ENCODE results near the gene KCNC4.

DNA sequence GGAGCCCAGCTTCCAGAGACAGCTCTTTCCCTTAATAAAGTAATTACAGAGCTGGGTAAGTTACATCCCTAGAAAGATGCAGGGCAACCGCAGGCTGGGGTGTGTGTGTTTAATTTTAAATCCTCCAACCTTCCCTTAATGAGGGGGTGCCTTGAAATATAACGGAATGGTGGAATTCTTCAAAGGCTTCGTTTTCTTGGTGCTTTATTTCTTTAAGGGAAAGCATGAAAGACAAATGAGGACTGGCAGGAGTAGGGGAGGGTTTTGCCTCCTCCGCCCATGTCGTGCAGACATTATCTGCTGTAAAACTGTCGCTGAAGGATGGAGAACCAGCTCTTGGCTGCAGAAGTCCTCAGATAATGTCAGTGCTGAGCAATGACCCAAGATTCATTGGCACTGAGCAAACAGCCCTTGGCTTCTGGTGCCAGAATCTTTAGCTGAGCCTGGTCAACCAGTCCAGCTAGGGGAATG lies 44.3 kb upstream of the KCNC4 start:
- TF ChIP-seq, protein P1, sequence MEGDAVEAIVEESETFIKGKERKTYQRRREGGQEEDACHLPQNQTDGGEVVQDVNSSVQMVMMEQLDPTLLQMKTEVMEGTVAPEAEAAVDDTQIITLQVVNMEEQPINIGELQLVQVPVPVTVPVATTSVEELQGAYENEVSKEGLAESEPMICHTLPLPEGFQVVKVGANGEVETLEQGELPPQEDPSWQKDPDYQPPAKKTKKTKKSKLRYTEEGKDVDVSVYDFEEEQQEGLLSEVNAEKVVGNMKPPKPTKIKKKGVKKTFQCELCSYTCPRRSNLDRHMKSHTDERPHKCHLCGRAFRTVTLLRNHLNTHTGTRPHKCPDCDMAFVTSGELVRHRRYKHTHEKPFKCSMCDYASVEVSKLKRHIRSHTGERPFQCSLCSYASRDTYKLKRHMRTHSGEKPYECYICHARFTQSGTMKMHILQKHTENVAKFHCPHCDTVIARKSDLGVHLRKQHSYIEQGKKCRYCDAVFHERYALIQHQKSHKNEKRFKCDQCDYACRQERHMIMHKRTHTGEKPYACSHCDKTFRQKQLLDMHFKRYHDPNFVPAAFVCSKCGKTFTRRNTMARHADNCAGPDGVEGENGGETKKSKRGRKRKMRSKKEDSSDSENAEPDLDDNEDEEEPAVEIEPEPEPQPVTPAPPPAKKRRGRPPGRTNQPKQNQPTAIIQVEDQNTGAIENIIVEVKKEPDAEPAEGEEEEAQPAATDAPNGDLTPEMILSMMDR (IDR thresholded peaks at IDR 0.05), result no peak
- TF ChIP-seq POLR2AphosphoS5 (IDR thresholded peaks at IDR 0.05) (no peak), EP300 (IDR thresholded peaks at IDR 0.05) (no peak), POLR2A (IDR thresholded peaks at IDR 0.05) (no peak)
